ENCODE data around the gene PAH.

DNA sequence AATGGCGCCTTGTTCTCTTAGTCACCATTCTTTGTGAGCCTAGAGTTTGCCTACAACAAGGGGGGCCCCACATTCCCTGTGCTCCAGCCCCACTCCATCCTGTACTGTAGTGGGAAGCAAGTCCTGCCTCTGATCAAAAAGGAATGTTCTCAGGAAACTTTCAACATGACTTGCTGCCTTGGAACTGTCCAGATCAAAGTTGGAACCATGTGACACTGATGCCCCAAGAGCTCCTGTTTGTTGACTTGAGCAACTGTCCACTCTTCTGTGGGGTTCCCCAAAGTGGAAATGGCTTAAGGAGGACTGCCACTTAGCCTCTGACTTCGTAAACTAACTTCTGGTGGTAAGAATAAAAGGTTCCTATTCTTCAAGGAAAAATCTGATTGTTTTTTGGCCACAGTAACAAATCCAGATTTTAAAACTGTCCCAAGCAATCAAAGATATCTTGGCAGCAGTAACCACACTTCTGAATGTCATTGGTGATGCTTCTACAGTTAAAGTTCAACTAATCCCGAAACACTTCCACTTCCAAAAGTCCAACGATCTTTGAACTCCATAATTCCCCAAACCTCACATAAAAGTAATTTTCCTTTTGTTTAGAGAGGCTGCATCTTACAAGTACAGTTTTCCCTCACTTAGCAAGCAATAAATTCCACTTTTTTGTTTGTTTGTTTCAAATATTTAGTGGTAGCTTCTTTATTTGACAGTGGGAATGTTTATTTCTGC lies 67.2 kb downstream of the PAH start:
- TF ChIP-seq POLR2A (IDR thresholded peaks at IDR 0.05; ENCODE audit: low read depth, low read length) (no peak), POLR2AphosphoS5 (IDR thresholded peaks at IDR 0.05; ENCODE audit: insufficient read depth, low read depth, low read length) (no peak), EZH2 (IDR thresholded peaks at IDR 0.05; ENCODE audit: borderline replicate concordance, low read depth, low read length, severe bottlenecking) (no peak), JUN (IDR thresholded peaks at IDR 0.05; ENCODE audit: borderline replicate concordance, insufficient read depth, insufficient read length, low read depth) (no peak), GATA2 (IDR thresholded peaks at IDR 0.05; ENCODE audit: insufficient read depth, insufficient read length, low read depth, low read length) (no peak), MYC (IDR thresholded peaks at IDR 0.05; ENCODE audit: low read depth, low read length) (no peak)
- TF ChIP-seq, protein P1, sequence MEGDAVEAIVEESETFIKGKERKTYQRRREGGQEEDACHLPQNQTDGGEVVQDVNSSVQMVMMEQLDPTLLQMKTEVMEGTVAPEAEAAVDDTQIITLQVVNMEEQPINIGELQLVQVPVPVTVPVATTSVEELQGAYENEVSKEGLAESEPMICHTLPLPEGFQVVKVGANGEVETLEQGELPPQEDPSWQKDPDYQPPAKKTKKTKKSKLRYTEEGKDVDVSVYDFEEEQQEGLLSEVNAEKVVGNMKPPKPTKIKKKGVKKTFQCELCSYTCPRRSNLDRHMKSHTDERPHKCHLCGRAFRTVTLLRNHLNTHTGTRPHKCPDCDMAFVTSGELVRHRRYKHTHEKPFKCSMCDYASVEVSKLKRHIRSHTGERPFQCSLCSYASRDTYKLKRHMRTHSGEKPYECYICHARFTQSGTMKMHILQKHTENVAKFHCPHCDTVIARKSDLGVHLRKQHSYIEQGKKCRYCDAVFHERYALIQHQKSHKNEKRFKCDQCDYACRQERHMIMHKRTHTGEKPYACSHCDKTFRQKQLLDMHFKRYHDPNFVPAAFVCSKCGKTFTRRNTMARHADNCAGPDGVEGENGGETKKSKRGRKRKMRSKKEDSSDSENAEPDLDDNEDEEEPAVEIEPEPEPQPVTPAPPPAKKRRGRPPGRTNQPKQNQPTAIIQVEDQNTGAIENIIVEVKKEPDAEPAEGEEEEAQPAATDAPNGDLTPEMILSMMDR (IDR thresholded peaks at IDR 0.05; ENCODE audit: extremely low read depth in 1 of 2, insufficient read depth in 1 of 2, low read depth in 1 of 2, low read length in 2 of 2), result no peak
- TF ChIP-seq, protein P2, sequence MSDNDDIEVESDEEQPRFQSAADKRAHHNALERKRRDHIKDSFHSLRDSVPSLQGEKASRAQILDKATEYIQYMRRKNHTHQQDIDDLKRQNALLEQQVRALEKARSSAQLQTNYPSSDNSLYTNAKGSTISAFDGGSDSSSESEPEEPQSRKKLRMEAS (IDR thresholded peaks at IDR 0.05; ENCODE audit: insufficient read depth, insufficient read length), result no peak

Measured in endothelial cell of umbilical vein (primary cell).